GM18520 (cell line): ENCODE measurements around the gene ATP2B3.

Experiments used
- ATAC-seq: cut with Tn5 transposase; IDR thresholded peaks from one replicate; pipeline ENCODE4 v1.9.1; 2021; ENCODE audit not compliant: unreplicated experiment

The ATP2B3 gene

DNA sequence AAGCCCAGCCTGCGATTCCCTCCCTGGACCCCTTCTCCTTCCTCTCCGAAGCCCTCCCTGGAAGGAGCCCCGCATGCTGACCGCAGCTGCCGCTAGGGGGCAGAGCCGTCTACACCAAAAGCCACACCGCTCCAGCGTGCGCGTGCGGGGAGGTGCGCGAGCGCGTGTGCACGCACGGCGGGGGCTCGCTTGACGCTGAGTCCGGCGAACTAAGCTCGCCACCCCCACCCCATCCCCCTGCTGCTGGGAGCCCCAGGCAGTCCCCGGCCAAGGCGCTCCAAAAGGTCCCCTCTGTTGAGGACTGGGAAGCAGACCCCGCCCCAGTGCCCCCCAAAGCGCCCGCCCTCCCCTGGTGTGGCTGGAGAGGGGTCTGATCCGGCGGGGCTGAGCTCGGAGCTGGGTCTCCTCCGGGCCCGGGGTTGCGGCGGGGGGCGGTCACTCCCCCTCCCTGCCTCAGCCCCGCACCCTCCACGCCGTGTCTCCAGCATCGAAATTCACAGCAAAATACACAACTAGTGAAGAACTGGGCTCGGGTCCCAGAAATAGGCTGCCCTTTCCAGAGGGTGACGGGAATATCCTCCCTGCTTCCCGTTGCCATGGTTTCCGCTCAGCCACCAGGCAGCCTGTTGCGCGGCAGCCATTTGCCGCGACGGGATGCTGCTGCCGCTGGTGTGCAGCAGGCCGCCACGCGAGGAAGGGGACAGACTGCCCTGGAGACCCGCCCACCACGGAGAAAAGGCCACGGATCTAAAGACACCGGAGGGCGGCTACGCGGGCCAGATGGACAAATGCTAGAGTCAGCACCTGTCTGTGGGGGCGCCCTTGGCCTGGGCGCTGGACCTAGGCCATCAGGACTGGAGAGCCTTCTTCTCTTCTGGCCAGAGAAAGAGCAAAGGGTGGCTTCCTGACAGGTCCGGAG lies 92.7 kb downstream of the ATP2B3 start:
- no peak for ATAC-seq

DNA sequence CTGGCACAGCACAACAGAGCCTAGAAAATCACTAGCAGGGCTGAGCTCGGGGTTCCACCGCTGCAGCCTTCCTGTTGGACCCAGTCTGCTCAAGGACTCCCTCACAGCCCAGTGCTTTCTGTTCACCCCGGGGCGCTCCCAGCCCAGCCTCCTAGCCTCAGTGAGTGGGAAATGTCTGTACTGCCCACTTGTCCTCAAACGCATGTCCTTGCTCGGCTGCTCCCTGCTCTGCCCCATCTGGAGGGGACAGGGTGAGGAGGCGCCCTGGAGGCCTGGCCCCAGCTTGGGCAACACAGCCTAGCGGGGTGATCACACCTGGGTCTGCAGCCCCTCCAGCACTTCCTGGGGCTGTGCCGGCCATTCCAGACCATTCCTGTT lies 93.4 kb downstream of the ATP2B3 start:
- no peak for ATAC-seq

DNA sequence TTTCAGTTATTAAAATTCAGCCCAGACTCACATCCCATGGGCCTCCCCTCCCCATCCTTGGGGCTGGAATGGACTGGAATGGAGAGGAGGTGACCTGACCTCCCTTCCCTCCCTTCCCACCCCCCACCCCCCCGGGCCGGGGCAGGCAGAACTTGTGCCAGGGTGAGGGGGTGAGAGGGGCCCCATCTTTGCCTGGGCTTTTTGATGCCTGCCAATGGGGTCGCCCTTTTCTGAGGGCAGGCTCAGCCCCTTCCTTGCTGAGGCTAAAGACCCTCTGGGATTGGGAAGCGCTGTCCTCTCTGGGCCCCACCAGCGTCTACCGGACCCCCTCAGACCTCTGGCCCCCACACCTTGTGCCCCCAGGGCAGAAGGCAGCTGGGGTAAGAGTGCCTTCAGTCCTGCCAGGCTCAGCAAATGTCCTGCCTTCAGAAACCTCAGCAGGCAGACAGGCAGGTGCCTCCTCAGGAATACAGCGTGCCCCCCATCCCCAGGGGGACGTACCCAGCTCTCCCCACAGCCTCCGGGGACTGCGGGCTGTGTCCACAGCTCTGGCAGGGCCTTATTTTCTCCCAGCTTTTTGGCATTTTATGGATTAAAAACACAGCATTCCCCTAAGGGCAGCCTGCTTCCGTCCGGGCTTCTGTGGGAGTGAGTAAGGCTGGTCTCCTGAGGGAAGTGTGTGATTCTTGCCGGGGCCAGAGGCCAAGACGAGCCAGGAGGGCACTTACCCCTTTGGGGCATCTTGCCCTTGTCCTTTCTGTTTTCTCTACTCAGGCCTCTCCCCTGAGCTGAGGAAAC lies 94.1 kb downstream of the ATP2B3 start:
- no peak for ATAC-seq

DNA sequence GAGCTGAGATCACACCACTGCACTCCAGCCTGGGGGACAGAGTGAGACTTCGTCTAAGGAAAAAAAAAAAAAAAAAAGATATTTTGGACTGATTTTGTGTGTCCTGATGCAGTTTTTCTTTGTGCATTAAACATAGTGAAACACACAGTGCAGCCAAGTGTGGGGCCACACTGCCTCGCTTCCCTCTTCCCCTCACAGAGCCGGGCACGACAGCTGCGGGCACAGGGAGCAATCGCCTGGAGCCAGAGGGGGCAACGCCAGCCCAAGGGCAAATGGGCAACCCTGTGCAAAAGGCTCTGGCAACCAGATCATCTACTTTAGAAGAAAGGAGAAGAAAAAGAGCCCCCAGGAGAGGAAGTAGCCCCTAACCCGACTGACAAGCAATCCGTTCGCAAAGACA lies 95.0 kb downstream of the ATP2B3 start:
- no peak for ATAC-seq

DNA sequence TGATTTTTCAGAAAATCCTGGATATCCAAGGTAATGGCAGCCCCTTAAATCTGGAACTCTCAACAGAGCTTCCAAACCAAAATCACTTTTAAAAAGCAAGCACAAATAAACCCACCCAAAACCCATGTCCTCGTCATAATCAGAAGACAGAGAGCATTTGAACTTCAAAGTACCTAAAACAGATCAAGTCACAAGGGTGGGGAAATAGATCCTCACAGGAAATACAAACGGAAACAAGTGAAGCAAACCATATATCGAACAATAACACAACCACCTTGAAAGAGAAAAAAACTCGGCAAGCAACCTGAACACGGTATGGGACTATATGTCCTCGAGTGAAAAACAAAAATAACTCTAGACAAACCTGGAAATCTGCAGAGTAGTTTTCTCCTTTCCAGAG lies 97.4 kb downstream of the ATP2B3 start:
- no peak for ATAC-seq

DNA sequence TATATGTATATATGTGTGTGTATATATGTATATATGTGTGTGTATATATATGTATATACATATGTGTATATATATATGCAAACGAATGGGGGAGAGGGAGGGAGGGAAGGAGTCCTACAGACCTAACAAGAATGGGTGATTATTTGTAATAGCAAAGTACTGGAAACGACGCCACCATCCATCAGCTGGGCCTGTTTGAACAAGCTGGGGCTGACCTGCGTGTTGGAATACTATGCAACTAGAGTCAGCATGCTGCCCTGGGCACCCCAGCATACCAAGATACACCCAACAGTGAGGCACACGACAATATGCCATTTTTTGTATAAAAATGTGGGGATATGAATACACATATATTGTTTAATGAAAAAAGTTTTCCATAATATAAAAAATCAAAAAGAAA lies 103.1 kb downstream of the ATP2B3 start:
- ATAC-seq, result no peak

DNA sequence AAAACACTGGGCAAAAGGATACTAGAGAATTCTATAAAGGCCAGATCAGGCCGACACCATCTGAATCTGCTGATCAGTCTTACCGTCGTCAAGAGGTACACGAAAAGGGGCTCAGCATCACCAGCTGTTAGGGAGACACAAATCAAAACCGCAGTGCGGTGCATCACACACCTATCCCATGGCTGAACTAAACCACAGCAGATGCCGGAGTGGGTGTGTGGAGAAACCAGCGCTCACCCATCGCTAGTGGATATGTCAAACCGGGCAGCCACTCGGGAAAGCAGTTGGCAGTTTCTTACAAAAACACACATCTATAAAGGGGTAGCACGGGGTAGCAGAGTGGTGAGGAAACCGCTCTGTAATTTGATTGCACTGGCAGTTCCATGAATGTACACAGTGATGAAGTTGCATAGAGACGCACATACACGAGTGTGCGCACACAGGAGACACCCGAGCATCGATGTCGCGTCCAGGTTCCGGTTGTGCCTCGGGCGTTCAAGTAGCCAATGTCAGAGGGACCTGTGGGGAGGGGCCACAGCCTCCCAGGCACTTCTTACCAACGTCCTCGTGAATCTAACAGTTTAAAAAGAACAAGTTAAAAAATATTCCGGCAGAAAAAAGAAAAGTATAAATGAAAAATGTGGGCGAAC lies 104.6 kb downstream of the ATP2B3 start:
- no peak for ATAC-seq

DNA sequence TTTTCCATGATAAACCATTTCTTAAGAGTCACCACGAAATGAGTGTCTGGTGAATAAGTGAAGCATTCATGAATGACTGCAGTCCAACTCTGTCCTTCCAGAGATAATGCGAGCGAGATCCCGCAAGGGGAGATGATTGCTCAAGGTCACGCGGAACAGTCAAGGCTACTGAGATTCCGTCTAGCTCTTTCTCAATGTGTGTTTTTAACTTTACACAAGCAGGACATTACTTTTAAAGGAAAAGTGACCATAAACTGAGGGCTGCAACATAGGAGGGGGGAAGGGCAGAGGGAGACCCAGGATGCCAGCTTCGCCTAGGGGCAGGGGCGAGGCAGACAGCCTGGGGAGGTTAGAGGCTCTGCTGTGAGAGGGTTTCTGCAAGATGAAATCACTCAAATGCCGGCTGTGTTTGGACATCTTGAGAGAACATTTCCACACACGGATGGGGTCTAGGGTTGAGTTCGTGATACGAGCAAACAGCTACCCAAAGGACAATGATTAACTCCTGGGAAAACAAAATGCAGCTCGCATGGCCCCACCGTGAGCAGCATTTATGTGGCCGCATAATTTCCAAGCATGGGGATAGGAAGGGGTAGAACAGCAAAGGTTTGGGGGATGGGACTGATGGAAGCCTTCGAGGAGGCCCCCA lies 105.3 kb downstream of the ATP2B3 start:
- no peak for ATAC-seq

DNA sequence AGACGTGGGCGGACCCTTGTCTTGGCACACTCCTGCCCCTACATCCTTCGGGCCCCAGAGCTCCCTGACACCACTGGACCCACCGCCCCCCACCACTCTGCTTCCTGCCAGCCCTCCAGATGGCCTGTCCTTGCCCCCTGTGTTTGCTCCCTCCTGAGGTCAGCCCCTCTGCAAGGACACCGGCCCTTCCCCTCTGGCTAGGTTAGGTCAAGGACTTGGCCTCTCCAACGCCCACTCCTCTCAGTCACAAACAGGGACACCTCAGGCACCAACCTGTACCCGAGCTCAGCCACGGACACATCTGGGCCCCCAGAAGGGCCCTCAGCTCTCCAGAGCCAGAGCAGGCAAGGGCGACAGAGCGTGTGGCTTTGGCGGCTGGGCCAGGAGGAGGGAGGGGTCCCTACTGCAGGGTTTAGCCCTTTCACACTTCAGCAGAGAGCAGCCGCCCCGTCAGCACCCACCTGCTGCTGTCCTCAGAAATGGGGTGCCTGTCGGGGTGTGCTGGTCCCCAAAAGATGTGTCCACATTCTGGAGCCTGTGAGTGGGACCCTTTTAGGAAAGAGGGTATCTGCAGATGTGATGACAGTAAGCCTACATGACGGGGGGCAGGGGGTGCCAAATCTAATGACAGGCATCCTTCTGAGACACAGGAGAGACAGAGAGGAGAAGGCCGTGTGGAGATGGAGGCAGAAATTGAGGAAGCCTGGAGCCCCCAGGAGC lies 106.0 kb downstream of the ATP2B3 start:
- no peak for ATAC-seq

DNA sequence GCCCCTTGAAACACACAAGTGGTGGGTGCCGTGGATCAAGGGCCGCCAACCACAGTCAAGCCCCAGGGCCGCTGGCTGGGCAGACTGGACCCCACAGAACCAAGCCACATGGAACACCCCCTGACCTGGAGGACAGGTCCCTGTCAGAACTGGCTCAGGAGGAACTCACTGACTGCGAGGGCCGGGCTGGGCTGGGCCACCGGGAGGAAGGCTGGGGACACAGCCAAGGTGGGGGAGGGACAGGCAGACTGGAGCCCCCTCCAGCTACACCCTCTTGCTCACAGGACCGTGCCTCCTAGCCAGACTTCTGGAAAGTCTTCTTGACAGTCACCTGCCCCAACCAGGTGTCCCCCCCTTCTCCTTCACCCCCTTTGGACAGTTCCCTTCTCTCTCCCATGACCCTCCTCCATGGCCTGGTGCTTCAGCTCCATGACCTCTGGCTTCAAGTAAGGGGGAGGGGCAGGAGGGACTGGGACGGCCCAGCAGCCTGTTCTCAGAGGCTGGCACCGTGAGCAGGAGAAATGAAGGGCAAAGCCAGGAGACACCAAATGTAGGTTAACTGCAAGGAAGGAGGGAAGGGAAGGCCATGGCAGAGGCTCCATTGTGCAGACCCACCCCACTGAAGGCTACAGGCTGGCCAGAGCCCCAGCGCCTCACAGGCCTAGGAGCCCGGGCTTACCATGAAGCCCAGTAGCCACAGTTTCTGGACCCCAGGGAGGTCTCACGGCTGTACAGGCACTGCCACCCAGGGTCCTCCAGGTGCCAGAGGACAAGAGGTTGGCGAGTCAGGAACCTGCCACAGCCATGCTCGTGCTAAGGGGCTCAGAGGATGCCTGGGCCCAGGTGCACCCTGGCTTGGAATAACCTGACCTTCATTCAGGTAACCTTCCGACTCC lies 107.0 kb downstream of the ATP2B3 start:
- ATAC-seq, result no peak

DNA sequence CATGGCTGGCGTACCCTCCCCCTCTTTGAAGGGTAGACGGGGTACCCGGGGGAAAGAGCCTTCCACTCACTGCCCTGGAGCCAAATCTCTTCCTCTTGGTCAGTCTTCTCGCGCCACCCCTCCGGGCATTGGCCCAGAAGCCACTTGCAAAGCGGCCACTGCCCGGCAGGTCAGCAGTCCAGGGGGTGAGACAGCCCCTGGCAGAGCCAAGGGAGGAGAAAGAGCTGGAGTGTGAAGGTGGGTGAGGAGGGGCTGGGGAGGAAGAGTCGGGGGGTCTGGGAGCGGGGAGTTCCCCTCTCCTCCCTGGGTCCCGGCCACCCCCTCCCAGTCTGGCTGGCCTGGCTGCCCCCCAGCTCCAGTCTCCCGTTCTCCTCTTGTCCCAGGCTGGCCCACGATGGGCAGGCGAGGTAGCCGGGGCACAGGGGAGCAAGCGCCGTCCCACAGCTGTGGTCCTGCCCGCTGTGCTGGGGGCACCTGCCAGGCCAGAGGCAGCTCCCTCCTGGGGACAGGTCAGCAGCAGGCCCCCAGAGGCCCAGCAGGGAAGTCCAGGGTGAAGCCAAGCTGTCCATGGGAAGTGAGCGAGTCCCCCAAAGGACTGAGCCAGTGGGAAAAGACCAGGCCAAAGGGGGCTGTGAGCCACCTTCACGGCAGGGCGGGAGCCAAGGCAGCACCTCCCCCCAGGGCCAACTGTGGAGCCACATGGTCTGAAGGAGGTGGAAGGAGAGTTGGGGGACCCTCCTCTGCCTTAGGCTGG lies 108.0 kb downstream of the ATP2B3 start:
- ATAC-seq, result no peak

DNA sequence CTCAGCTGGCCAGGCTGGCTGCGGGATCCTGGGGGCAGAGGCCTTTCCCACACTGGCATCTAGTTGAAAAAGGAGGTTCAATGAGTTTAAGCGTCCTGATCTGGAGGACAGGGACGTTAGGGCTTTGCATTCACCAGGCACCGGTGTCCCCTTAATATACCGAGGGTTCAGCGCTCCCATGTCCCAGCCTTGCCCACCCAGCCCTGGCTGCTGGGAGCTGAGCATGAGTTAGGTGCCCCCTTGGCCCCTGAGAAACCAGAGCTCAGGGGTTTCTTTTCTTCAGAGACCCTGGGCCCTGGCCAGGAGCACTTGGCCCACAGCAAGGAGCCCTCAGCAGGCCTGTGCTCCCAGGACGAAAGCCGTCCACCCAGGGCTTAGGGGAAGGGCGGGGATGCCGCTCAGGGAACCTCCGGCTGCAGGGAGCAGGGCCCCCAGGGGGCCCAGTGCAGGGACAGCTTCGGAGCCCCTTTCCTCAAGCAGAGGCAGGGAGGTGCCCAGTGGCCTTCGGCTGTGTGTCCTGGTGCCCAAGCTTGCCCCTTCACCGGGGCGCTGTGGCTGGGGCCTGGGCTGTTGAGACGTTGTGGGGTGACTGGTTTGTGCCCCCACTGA lies 108.7 kb downstream of the ATP2B3 start:
- no peak for ATAC-seq

DNA sequence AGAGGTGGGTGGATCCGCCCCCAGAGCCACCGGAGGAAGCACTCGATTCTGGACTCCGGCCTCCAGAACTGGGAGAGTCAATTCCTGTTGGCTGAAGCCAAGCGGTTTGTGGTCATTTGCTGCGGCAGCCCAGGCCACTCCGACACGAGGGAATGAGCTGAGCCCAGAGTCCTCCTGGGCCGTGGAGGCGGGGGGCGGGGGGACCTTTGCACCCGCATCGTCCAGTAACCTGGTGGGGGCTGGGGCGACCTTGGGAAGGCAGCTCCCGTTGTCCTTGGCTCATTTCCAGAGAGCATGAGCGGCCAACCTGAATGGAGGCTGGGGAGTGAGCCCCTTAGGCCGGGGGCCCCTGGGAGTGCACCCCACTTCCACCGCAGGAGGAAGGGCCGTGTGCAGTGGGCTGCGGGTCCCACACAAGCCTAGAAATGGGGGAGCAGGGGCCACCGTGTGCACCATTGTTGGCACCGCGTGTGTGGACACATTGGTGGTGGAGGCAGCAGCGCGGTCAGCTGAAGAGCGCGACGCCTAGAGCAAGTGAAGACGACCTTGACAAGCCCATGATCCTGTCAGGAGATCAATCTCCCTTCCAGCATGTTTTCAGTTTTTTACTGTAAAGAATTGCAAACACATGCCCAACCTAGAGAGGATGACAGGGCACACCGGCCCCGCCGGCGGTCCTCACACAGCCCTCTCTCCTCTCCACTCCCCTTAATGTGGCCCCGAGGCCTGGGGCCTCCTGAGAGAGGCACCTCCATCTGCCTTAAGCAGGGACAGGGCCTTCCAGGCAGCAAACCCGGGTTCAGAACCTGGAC lies 109.6 kb downstream of the ATP2B3 start:
- ATAC-seq, result no peak

DNA sequence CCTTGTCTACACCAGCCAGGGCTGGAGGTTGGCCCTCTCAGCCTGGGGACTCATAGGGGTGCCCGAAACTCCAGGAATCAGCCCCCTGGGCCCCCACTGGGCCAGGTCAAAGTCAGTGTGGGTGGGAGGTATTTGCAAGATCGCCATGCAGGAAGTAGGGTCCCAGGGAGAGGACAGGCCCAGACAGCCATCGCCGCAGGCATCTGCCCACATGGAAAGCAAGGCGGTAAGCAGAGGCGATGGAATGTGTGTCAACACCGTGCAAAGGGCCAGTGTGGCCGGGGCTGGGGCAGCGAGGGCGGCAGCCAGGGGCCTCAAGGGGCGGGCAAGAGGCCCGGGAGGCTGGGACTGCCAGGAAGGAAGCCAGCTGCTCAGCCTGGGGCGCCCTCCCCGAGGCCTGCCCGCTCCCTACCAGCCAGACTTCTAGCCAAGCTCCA lies 110.3 kb downstream of the ATP2B3 start:
- ATAC-seq, result no peak

DNA sequence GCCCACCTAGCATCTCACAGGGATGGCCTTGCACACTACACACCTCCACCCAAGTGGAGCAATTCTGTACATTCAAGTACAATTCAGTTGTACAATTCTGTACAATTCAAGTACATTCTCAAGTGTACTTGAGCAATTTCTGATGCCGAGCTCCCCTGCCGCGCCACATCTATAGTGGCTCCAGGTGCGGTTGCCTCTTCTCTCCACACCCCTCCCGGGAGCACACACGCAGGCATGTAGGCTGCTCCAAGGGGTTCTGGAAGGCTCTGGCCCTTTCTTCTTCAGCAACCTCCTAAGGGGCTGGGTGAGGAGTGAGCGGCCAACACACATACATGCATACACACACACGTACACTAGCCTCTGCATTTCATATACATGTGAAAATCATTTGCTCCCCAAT lies 110.7 kb downstream of the ATP2B3 start:
- ATAC-seq, result no peak

DNA sequence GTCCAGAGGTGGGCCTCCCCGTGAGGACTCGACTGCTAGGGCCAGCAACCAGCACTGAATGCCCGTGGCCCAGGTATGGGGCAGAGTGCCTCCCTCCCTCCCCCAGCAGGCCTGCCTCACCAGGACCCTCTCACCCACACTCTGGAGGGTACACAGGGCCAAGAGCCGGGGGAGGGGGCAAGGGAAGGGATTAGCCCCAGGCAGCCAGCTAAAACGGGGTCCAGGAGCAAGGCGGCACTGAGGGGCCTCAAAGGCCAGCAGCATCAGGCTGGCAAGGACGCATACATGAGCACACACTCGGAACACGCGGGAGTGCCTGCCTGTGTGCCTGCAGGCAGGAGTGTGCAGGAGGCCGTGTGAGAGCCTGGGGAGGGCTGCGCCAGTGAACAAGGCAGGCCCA lies 111.2 kb downstream of the ATP2B3 start:
- ATAC-seq, result no peak

DNA sequence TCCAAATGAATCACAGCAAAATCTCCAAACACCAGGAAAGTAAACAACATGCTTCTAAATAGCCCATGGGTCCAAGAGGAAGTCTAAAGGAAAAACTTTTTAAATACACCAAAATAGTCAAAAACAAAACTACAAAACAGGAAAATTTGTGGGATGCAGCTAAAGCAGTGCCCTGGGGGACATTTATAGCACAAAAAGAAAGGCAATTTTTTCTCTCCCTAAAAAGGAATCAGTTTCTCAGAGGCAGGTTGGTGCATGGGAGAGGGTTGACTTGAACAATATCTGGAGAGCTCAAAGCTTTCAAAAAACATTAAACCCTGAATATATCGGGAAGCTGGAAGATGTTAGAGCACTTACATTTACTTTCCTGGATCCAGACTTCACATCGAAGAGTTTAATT lies 113.9 kb downstream of the ATP2B3 start:
- ATAC-seq, result no peak
